Measurements from ENCODE around the gene PNCK.

DNA sequence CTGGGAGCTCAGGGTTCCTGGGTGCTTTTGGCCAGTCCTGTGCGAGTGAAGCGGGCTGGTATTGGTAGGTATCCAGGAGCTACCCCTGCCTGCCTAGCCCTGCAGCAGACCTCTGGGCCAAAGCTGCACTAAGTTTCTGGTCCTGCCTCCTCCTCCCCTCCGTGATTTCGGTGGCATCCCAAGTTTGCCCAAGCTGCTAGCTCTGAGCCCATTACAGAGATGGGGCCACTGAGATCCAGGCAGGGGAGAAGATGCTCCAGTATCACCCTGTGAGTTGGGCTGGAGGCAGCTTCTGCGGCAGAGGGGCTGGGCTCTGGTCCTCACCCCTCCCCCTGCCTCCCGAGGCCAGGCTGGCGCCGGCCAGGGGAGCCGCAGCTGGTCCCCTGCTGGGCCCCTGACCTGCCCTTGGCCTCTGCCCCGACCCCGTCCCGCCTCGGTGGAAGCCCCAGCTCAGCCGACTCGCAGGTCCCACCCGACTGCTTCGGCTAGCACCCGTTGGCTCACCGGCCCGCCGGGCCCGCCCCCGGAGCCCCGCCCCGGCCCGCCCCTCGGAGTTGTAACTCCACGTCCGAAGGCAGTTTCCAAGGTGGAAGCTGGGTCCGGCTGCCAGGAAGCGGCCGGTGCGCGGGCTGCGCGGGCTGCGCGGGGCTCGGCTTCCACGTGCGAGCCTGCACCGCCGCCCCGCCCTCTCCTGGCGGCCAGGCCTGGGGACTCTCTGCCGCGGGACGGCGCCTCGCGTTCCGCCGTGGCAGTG lies 26.8 kb downstream of the PNCK start, which contains the start of gene DUSP9:
- TF ChIP-seq, protein P1, sequence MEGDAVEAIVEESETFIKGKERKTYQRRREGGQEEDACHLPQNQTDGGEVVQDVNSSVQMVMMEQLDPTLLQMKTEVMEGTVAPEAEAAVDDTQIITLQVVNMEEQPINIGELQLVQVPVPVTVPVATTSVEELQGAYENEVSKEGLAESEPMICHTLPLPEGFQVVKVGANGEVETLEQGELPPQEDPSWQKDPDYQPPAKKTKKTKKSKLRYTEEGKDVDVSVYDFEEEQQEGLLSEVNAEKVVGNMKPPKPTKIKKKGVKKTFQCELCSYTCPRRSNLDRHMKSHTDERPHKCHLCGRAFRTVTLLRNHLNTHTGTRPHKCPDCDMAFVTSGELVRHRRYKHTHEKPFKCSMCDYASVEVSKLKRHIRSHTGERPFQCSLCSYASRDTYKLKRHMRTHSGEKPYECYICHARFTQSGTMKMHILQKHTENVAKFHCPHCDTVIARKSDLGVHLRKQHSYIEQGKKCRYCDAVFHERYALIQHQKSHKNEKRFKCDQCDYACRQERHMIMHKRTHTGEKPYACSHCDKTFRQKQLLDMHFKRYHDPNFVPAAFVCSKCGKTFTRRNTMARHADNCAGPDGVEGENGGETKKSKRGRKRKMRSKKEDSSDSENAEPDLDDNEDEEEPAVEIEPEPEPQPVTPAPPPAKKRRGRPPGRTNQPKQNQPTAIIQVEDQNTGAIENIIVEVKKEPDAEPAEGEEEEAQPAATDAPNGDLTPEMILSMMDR (IDR thresholded peaks at IDR 0.05), result no peak
- TF ChIP-seq POLR2A (IDR thresholded peaks at IDR 0.05), result no peak
- no peak for TF ChIP-seq POLR2AphosphoS5 (IDR thresholded peaks at IDR 0.05)

Data from breast epithelium (tissue), 3 donors.